ENCODE results near the gene ST3GAL6.

ST3GAL6 gene

GRCh38 chr3:98817547-98818041 is 54.5 kb downstream of the ST3GAL6 start:
- DNase-seq (ENCODE audit: low spot score) = peak; percentile 44
- in situ Hi-C loops (cut with MboI; ENCODE audit: low pct_unique_long_range_greater_than_20kb, low sequenced_read_pairs, unreplicated experiment) = loop anchor here (5.0 to 25.0 kb wide), 6 partner anchors 177 to 945 kb away; partner anchors contain the start of gene GABRR3
- peak; percentile 46 for TF ChIP-seq CTCF (IDR thresholded peaks at IDR 0.05; ENCODE audit: extremely low read depth, insufficient read depth, missing control alignments)

- no peak for DNase-seq (ENCODE audit: low spot score)
- no peak for TF ChIP-seq CTCF (IDR thresholded peaks at IDR 0.05; ENCODE audit: extremely low read depth, insufficient read depth, missing control alignments)
- in situ Hi-C loops (cut with MboI; ENCODE audit: low pct_unique_long_range_greater_than_20kb, low sequenced_read_pairs, unreplicated experiment) = loop anchor here (25.0 kb wide), 4 partner anchors 341 to 941 kb away; partner anchors contain the start of gene GABRR3
These were observed 57.9 kb downstream of the ST3GAL6 start for GRCh38 chr3:98821063-98821462.

GRCh38 chr3:98823791-98824190 is 60.7 kb downstream of the ST3GAL6 start:
- in situ Hi-C loops (cut with MboI; ENCODE audit: low pct_unique_long_range_greater_than_20kb, low sequenced_read_pairs, unreplicated experiment) = loop anchor here (25.0 kb wide), 4 partner anchors 339 to 939 kb away; partner anchors contain the start of gene GABRR3
- no peak for TF ChIP-seq CTCF (IDR thresholded peaks at IDR 0.05; ENCODE audit: extremely low read depth, insufficient read depth, missing control alignments)
- DNase-seq (ENCODE audit: low spot score) = no peak

GRCh38 chr3:98824256-98824655 is 61.1 kb downstream of the ST3GAL6 start:
- in situ Hi-C loops (cut with MboI; ENCODE audit: low pct_unique_long_range_greater_than_20kb, low sequenced_read_pairs, unreplicated experiment) = loop anchor here (25.0 kb wide), 4 partner anchors 338 to 938 kb away; partner anchors contain the start of gene GABRR3
- no peak for DNase-seq (ENCODE audit: low spot score)
- TF ChIP-seq CTCF (IDR thresholded peaks at IDR 0.05; ENCODE audit: extremely low read depth, insufficient read depth, missing control alignments) = peak; percentile 6

GRCh38 chr3:98826126-98826525 is 63.0 kb downstream of the ST3GAL6 start:
- no peak for TF ChIP-seq CTCF (IDR thresholded peaks at IDR 0.05; ENCODE audit: extremely low read depth, insufficient read depth, missing control alignments)
- in situ Hi-C loops (cut with MboI; ENCODE audit: low pct_unique_long_range_greater_than_20kb, low sequenced_read_pairs, unreplicated experiment) = no loop called here
- DNase-seq (ENCODE audit: low spot score) = no peak

- in situ Hi-C loops (cut with MboI; ENCODE audit: low pct_unique_long_range_greater_than_20kb, low sequenced_read_pairs, unreplicated experiment) = no loop called here
- TF ChIP-seq CTCF (IDR thresholded peaks at IDR 0.05; ENCODE audit: extremely low read depth, insufficient read depth, missing control alignments) = no peak
- DNase-seq (ENCODE audit: low spot score) = no peak
These were observed 64.2 kb downstream of the ST3GAL6 start for GRCh38 chr3:98827221-98827920.

Data from GM13977 (cell line).